ENCODE data around the gene GHR.
A peak's percentile ranks its signal among the peaks of the same experiment; 100 is the strongest.
"Not testable (repeated sequence)": the region's sequence is repeated elsewhere in the genome, so short reads cannot be mapped to it uniquely, and the experiment has no call there.

Gene GHR

GRCh38 chr5:42572313-42572712, 149.1 kb downstream of the GHR start:
- DNase-seq: no peak

GRCh38 chr5:42573386-42573785, 150.1 kb downstream of the GHR start:
- no peak for DNase-seq

- not testable (repeated sequence) for DNase-seq
These were observed 152.7 kb downstream of the GHR start for GRCh38 chr5:42575914-42576313.

GRCh38 chr5:42578901-42579300, 155.7 kb downstream of the GHR start:
- not testable (repeated sequence) for DNase-seq

- no peak for DNase-seq
These were observed 156.1 kb downstream of the GHR start for GRCh38 chr5:42579320-42579719.

- no peak for DNase-seq
These were observed 158.6 kb downstream of the GHR start for GRCh38 chr5:42581845-42582244.

GRCh38 chr5:42582723-42583122, 159.5 kb downstream of the GHR start:
- no peak for DNase-seq

- peak; percentile 80 for DNase-seq
These were observed 160.1 kb downstream of the GHR start for GRCh38 chr5:42583322-42583721.

- peak; percentile 42 for DNase-seq
These were observed 163.4 kb downstream of the GHR start for GRCh38 chr5:42586625-42587024.

GRCh38 chr5:42587096-42587723, 164.0 kb downstream of the GHR start:
- no peak for DNase-seq

- no peak for DNase-seq
These were observed 167.3 kb downstream of the GHR start for GRCh38 chr5:42590566-42590965.

- peak; percentile 47 for DNase-seq
These were observed 167.8 kb downstream of the GHR start for GRCh38 chr5:42591015-42591414.

GRCh38 chr5:42592401-42593140, 169.3 kb downstream of the GHR start:
- DNase-seq: no peak

- DNase-seq: peak; percentile 9
These were observed 170.4 kb downstream of the GHR start for GRCh38 chr5:42593591-42593990.

GRCh38 chr5:42595597-42595996, 172.4 kb downstream of the GHR start:
- DNase-seq: no peak

GRCh38 chr5:42596817-42597216, 173.6 kb downstream of the GHR start:
- no peak for DNase-seq

GRCh38 chr5:42597318-42597937, 174.2 kb downstream of the GHR start:
- no peak for DNase-seq

- no peak for DNase-seq
These were observed 175.1 kb downstream of the GHR start for GRCh38 chr5:42598311-42598710.

- DNase-seq: no peak
These were observed 175.9 kb downstream of the GHR start for GRCh38 chr5:42599106-42599505.

- DNase-seq: no peak
These were observed 177.2 kb downstream of the GHR start for GRCh38 chr5:42600441-42600840.

GRCh38 chr5:42604171-42604711, 181.0 kb downstream of the GHR start:
- no peak for DNase-seq

- DNase-seq: no peak
These were observed 182.3 kb downstream of the GHR start for GRCh38 chr5:42605490-42605889.

GRCh38 chr5:42606464-42606869, 183.2 kb downstream of the GHR start:
- DNase-seq: no peak

GRCh38 chr5:42611437-42611836, 188.2 kb downstream of the GHR start:
- no peak for DNase-seq

All from hematopoietic multipotent progenitor cell treated with erythropoietin and hydrocortisone succinate and interleukin-3 and kit ligand, for 6 days (in vitro differentiated cells).